Neural cell (in vitro differentiated cells): ENCODE measurements around the gene GABBR2. TPM values are rescaled to one million over a fixed set of nuclear protein-coding genes. Genes with fewer than 3 reads are reported as not detected.

Experiments used
- H2AFZ ChIP-seq: fragments of 200-600, 300-800 bp; sonication (generic), shearing (Covaris generic); 2 replicates; pipeline ENCODE4 v1.6.0; 2014; ENCODE audit warnings: low read depth, mild to moderate bottlenecking, antibody characterized with exemption, low read length, moderate library complexity
- H3F3A ChIP-seq: fragments of 200-600 bp; shearing (Covaris generic); 2 replicates; pipeline ENCODE4 v1.6.1; 2016; ENCODE audit warnings: mild to moderate bottlenecking, moderate library complexity, mixed read lengths, antibody characterized with exemption, low read length; ENCODE audit not compliant: insufficient read depth, poor library complexity, severe bottlenecking
- H3K27ac ChIP-seq: fragments of 200-600, 300-800 bp; sonication (generic), shearing (Covaris generic); 2 replicates; pipeline ENCODE4 v1.5.1; 2014; ENCODE audit warnings: mild to moderate bottlenecking, low read length, moderate library complexity
- H3K27me3 ChIP-seq: fragments of 300-800, 200-600 bp; sonication (generic), shearing (Covaris generic); 2 replicates; pipeline ENCODE4 v1.6.0; 2014; ENCODE audit warnings: mild to moderate bottlenecking, low read depth, low read length, moderate library complexity; ENCODE audit not compliant: insufficient read depth
- H3K36me3 ChIP-seq: fragments of 300-800, 200-600 bp; sonication (generic), shearing (Covaris generic); 2 replicates; pipeline ENCODE4 v1.5.1; 2014; ENCODE audit warnings: mild to moderate bottlenecking, antibody characterized with exemption, low read length, moderate library complexity; ENCODE audit not compliant: insufficient read depth
- H3K4me2 ChIP-seq: fragments of 300-800, 200-600 bp; sonication (generic), shearing (Covaris generic); 2 replicates; pipeline ENCODE4 v1.6.0; 2014; ENCODE audit warnings: mild to moderate bottlenecking, low read length
- H3K4me3 ChIP-seq: fragments of 300-800, 200-600 bp; sonication (generic), shearing (Covaris generic); 2 replicates; pipeline ENCODE4 v1.5.1; 2014; ENCODE audit warnings: mild to moderate bottlenecking, low read length, moderate library complexity
- H3K79me2 ChIP-seq: fragments of 200-600 bp; shearing (Covaris generic); replicated peaks from 2 replicates; pipeline ENCODE4 v1.6.0; 2014; ENCODE audit warnings: mild to moderate bottlenecking, low read length, moderate library complexity; ENCODE audit not compliant: insufficient read depth
- H3K9ac ChIP-seq: fragments of 300-800, 200-600 bp; sonication (generic), shearing (Covaris generic); 2 replicates; pipeline ENCODE4 v1.6.1; 2016; ENCODE audit warnings: mild to moderate bottlenecking, low read length, mixed read lengths
- H3K9me2 ChIP-seq: fragments of 200-600 bp; shearing (Covaris generic); 2 replicates; pipeline ENCODE4 v1.6.1; 2016; ENCODE audit warnings: mild to moderate bottlenecking, low read length, mixed read lengths; ENCODE audit not compliant: insufficient read depth
- H3K9me3 ChIP-seq: fragments of 200-600, 300-800 bp; sonication (generic), shearing (Covaris generic); 2 replicates; pipeline ENCODE4 v1.6.1; 2016; ENCODE audit warnings: mild to moderate bottlenecking, mixed run types, low read length, moderate library complexity, mixed read lengths
- H4K20me1 ChIP-seq: fragments of 200-600 bp; shearing (Covaris generic); 2 replicates; pipeline ENCODE4 v1.6.1; 2016; ENCODE audit warnings: mild to moderate bottlenecking, mixed run types; ENCODE audit not compliant: insufficient read depth
- EP300 ChIP-seq: fragments of 450-650 bp; conservative IDR thresholded peaks from 2 replicates; pipeline ENCODE4 v1.6.1; 2014; ENCODE audit warnings: antibody characterized with exemption, mild to moderate bottlenecking, moderate library complexity; ENCODE audit not compliant: poor library complexity, severe bottlenecking
- EZH2 ChIP-seq: fragments of 200-600, 300-800 bp; shearing (Covaris generic), sonication (generic); IDR thresholded peaks from 2 replicates; pipeline ENCODE4 v1.6.1; 2014; ENCODE audit warnings: antibody characterized with exemption, low read length, borderline replicate concordance, mild to moderate bottlenecking; ENCODE audit not compliant: insufficient read depth, poor library complexity, severe bottlenecking
- MXI1 ChIP-seq: fragments of 450-650 bp; conservative IDR thresholded peaks from 2 replicates; pipeline ENCODE4 v1.6.1; 2014; ENCODE audit warnings: antibody characterized with exemption, mild to moderate bottlenecking; ENCODE audit not compliant: poor library complexity, severe bottlenecking
- POLR2AphosphoS5 ChIP-seq: IDR thresholded peaks from 2 replicates; pipeline ENCODE4 v1.6.1; 2012
- RAD21 ChIP-seq: fragments of 450-650 bp; conservative IDR thresholded peaks from 2 replicates; pipeline ENCODE4 v1.6.1; 2014; ENCODE audit warnings: antibody characterized with exemption, mild to moderate bottlenecking, moderate library complexity
- SMC3 ChIP-seq: fragments of 450-650 bp; conservative IDR thresholded peaks from 2 replicates; pipeline ENCODE4 v1.6.1; 2014; ENCODE audit warnings: antibody characterized with exemption, mild to moderate bottlenecking, moderate library complexity; ENCODE audit not compliant: poor library complexity
- TAF1 ChIP-seq: IDR thresholded peaks from 2 replicates; pipeline ENCODE4 v1.6.1; 2012; ENCODE audit warnings: low read depth
- polyA plus RNA-seq: library from polyadenylated mRNA; depleted of rRNA; stranded (reverse); fragments of >200 nt; gene quantifications from 2 replicates; pipeline ENCODE4 v1.2.3, GENCODE V29; 2014
- TF ChIP-seq, protein P1 (sequence below): IDR thresholded peaks from 2 replicates; pipeline ENCODE4 v1.6.1; 2012; ENCODE audit warnings: borderline replicate concordance
- TF ChIP-seq, protein P2 (sequence below): fragments of 450-650 bp; IDR thresholded peaks from 2 replicates; pipeline ENCODE4 v1.5.1; 2014; ENCODE audit warnings: antibody characterized with exemption, mild to moderate bottlenecking, moderate library complexity; ENCODE audit not compliant: poor library complexity, severe bottlenecking

Gene GABBR2
- polyA plus RNA-seq, 1 donor from 2014 or later, result 7.1 TPM

- Histone ChIP-seq H4K20me1 (no peaks in the 10 kb centered on the region), H3F3A (no peaks in the 10 kb centered on the region), H3K4me3 (no peak overlapping the region), H3K4me2 (no peak overlapping the region), H3K9me2 (no peaks in the 10 kb centered on the region), H3K9me3 (peaks cover 4% of the 10 kb centered on the region), H3K36me3 (no peaks in the 10 kb centered on the region), H3K27ac (no peak overlapping the region), H3K27me3 (no peaks in the 10 kb centered on the region), H2AFZ (no peak overlapping the region), H3K79me2 (no peaks in the 10 kb centered on the region), H3K9ac (no peak overlapping the region)
- TF ChIP-seq POLR2AphosphoS5 (no peak), MXI1 (no peak), EP300 (no peak), EZH2 (no peak), RAD21 (no peak), TAF1 (no peak), SMC3 (no peak)
- TF ChIP-seq, protein P1, sequence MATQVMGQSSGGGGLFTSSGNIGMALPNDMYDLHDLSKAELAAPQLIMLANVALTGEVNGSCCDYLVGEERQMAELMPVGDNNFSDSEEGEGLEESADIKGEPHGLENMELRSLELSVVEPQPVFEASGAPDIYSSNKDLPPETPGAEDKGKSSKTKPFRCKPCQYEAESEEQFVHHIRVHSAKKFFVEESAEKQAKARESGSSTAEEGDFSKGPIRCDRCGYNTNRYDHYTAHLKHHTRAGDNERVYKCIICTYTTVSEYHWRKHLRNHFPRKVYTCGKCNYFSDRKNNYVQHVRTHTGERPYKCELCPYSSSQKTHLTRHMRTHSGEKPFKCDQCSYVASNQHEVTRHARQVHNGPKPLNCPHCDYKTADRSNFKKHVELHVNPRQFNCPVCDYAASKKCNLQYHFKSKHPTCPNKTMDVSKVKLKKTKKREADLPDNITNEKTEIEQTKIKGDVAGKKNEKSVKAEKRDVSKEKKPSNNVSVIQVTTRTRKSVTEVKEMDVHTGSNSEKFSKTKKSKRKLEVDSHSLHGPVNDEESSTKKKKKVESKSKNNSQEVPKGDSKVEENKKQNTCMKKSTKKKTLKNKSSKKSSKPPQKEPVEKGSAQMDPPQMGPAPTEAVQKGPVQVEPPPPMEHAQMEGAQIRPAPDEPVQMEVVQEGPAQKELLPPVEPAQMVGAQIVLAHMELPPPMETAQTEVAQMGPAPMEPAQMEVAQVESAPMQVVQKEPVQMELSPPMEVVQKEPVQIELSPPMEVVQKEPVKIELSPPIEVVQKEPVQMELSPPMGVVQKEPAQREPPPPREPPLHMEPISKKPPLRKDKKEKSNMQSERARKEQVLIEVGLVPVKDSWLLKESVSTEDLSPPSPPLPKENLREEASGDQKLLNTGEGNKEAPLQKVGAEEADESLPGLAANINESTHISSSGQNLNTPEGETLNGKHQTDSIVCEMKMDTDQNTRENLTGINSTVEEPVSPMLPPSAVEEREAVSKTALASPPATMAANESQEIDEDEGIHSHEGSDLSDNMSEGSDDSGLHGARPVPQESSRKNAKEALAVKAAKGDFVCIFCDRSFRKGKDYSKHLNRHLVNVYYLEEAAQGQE, result no peak
- TF ChIP-seq, protein P2, sequence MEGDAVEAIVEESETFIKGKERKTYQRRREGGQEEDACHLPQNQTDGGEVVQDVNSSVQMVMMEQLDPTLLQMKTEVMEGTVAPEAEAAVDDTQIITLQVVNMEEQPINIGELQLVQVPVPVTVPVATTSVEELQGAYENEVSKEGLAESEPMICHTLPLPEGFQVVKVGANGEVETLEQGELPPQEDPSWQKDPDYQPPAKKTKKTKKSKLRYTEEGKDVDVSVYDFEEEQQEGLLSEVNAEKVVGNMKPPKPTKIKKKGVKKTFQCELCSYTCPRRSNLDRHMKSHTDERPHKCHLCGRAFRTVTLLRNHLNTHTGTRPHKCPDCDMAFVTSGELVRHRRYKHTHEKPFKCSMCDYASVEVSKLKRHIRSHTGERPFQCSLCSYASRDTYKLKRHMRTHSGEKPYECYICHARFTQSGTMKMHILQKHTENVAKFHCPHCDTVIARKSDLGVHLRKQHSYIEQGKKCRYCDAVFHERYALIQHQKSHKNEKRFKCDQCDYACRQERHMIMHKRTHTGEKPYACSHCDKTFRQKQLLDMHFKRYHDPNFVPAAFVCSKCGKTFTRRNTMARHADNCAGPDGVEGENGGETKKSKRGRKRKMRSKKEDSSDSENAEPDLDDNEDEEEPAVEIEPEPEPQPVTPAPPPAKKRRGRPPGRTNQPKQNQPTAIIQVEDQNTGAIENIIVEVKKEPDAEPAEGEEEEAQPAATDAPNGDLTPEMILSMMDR, result no peak
Observed at GRCh38 chr9:98727428-98727827, 18.7 kb upstream of the GABBR2 start.

DNA sequence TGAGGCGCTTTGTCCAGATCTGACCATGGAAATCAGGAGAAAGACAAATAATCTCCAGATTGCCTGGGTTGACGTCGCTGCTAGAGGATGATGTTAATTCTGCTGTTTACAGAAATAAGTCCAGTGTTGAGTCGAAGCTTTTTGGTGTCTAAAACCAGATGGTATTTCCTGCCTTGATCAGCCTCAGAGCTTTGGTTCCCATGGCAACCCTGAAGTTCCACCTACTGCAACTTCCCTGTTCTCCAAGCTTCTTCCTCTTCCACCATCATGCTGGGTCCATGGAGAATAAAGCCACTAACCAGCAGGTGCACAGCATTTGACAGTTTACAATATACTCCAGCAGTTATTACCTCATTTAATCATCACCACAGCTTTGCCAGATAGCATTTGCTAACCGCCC, 18.0 kb upstream of the GABBR2 start:
- no peak overlapping the region for H3K27ac ChIP-seq
- no peak overlapping the region for H3K4me2 ChIP-seq
- H3K27me3 ChIP-seq, result no peaks in the 10 kb centered on the region
- no peaks in the 10 kb centered on the region for H3K9me2 ChIP-seq
- no peaks in the 10 kb centered on the region for H4K20me1 ChIP-seq
- TF ChIP-seq RAD21, result no peak
- peaks cover 4% of the 10 kb centered on the region for H3K9me3 ChIP-seq
- no peak overlapping the region for H3K9ac ChIP-seq
- H3K79me2 ChIP-seq, result no peaks in the 10 kb centered on the region
- H3K4me3 ChIP-seq, result no peak overlapping the region
- H3F3A ChIP-seq, result no peaks in the 10 kb centered on the region
- no peak overlapping the region for H2AFZ ChIP-seq
- H3K36me3 ChIP-seq, result no peaks in the 10 kb centered on the region
